Measurements from ENCODE around the gene OR8K3.

Gene OR8K3

DNA sequence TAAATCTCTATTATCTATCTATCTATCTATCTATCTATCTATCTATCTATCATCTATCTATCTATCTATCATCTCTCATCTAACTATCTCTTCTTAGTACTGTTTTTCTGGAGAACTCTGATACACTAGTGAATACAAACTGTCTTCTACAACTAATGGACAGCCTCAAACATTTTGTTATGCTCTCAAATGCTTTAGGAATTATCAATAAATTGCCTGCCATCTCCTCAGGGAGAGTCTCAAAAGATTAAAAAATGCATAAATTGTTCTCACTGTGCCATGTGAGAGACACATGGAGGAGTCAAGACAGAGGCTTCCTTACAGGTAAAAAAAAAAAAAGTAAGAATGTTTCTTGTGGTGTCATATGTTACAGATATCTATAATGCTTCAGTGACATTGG lies at the start of gene OR8K3:
Gene OR8K3 (plus strand): TSS at position 301 of the 400 bp plus-strand sequence. CDS start 3,163 bp downstream, outside the sequence.
- no peak for DNase-seq

DNA sequence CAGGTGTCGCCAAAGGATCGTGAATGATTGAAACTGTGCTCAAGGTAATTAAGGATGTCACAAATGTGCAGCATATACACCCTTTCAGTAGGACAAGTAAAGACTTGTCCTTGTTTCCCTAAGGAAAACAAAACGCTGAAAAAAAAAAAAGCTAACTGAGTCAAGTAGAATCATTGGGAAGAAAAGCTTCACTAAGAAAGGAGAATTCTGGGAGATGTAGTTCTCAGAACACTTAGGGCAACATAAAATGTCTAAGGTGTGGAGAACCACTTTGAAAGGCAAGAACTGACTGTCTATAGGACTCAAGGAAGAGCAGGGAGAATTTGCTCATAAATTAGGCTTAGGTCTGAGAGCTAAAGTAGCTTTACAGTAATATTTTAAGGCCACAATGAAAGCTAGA lies 43.9 kb upstream of the OR8K3 start:
- no peak for DNase-seq

DNA sequence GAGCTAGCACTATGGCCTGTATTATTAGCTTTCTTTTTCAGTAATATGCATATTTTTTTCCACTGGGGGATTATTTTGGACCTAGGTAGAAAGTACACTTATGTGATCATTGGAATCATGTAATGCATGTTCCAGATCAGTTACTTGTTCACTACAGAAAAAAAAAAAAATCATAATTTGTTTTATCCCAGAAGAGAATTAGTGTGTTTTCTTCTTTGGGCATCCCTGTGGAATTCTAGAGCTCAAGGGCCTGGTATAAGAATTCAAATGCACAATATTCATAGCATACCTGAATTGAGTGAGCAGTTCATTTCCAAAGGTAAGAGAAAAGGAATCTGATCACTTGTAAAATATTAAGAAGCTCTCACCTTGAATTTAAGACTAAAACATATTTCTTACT lies 41.1 kb upstream of the OR8K3 start, which contains the start of gene OR5T1:
Gene OR5T1 (plus strand): TSS at position 301 of the 400 bp plus-strand sequence. CDS start 1,485 bp downstream, outside the sequence.
- no peak for DNase-seq

DNA sequence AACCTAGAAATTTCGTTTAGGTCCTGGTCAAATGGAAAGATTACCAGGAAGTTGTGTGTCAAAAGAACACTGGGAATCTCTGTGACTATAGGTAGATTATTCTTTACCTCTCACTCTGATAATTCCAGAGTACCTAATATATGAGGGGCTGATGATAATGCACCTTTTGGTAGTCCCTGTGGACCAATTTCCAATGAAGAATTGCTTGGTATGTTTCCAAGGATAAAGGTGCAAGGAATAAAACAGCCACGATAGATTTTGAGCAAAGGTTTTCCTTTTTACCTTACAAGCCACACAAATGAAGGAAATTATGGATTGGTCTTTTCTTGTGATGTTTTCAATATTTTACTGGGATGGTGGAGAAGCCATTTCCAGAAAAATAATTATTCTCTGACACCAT lies 22.8 kb upstream of the OR8K3 start, which contains the start of gene OR8H1:
Gene OR8H1 (minus strand): TSS at position 101 of the 400 bp plus-strand sequence. CDS start 1,192 bp downstream, outside the sequence.
- no peak for DNase-seq

DNA sequence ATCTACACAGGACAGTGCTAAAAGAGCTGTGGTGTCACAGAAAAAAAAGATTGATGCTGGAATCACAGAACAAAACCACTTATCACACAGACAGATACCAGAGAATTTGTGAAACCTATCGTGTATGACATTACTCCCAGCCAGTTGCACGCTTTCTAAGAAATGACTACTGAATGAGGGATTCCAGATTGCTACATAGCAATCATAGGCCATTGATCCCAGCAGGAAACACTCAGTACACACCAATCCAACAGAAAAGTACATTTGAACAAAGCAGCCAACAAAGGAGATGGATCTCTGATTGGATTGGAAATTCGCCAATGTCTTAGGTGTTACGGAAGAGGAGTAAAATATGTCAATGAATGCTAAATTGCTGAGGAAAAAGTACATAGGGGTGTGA lies 18.0 kb upstream of the OR8K3 start:
- DNase-seq: no peak

DNA sequence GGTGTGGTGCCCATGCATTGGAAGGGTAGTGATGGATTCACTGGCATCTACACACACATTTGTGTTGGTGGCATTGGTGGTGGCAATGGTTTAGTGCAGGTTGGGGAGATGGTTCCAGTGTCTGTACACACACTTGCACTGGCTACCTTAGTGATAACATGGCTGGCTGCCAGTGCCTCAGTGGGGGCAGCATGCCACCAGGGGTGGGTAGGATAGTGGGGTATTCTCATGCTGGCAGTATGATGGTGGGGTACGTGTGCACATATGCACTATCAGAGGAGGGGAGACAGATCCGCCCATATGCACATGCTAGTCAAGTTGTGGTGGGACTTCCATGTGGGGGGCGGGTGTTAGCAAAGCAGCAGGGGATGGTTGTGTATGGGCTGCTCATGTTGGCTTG lies 7.1 kb upstream of the OR8K3 start:
- no peak for DNase-seq

DNA sequence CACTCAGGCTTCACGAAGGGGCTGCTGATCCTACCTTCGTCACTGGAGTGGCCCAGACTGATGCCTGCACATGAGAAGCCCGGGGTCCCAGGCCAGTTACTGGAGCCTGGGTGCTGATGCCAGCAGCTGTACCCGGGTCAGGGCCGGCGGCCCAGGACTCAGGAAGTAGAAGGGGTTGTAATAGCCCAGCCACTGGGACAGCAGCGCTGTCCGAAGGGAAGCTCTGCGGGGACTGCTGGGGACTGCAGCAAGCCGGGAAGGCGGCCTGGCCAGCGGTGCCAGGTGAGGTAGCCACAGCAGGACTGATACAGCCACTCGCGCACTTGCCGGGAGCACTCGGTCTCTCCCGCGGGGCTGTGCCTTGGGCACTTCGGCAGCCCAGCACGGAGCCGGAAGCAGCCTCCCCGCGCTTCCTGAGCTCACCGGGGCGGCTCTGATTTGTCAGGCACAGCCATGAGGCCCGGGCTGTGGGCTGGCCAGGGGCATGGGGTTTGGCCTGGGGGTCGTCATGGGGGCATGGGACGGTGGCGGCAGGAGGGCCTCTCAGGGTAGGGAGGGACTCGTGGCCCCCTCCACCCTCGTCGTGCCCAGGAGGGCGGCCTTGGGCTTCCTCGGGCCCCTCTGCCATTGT lies 17.0 kb downstream of the OR8K3 start:
- no peak for DNase-seq

DNA sequence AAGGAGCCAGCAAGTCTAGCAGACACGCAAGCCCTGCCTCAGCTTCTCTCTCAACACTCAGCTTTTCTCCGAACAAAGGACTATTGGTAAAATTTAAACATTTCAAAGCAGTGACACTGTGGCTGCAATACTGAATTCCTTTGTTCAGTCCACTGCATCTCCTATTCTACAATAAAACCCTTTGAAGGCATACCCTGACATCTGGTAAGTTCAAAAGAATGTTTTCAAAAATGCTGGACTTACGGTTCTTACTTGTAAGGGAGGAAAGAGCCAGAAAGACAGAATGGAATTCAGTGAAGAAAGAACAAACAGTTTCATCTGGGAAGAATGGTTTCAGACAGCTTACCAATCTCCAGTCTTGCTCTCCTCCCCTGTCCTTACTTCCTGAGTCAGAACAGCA lies 18.2 kb downstream of the OR8K3 start:
- no peak for DNase-seq

DNA sequence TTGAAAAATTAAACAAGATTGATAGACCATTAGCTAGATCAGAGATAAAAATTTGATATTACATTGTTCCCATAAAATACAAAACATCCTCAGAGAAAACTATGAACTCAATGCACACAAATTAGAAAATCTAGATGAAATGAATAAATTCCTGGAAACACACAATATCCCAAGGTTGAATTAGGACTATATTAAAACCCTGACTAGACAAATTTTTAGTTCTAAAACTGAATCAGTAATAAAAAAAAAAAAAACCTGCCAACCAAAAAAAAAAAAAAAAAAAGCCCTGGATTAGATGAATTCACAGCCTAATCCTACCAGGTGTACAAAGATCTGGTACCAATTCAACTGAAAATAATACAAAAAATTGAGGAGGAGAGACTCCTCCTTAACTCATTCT lies 25.3 kb downstream of the OR8K3 start:
- DNase-seq: no peak

DNA sequence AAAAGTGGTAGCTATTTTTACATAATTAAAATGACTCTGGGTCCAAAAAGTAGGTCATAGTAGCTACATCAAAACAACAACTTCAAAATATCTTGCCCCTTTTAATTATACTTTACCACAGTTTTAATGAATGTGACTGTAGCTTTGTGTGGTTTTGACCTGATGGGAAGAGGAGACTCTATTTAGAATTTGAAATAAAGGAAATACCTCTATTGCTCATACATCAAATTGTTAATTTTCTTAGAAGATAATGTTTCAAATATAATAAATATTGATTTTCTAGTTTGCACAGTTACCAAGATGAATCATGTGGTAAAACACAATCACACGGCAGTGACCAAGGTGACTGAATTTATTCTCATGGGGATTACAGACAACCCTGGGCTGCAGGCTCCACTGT lies 30.8 kb downstream of the OR8K3 start, which contains the start of gene OR8K1:
Gene OR8K1 (plus strand): TSS at position 301 of the 400 bp plus-strand sequence. CDS start 0 bp downstream, at position 301.
- DNase-seq: no peak

DNA sequence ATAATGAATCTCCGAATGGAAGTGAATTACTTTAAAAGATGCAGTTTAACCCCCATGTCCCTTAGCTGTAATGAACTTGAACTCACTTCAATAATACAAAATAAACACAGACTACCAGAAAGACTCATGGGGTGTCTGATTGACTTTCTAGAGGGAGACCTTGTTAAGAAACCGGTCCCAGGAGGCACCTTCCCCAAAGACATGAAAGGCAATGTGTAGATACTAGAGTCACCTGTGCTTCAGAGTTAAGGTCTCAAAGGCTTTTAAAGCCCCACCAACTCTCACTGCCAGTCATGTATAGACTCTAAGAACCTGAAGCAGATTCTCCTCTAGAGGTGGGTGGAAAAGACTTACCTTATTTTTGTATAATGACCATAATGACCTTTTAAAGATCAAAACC lies 39.0 kb downstream of the OR8K3 start, which contains the start of gene OR8J1:
Gene OR8J1 (plus strand): TSS at position 301 of the 400 bp plus-strand sequence. CDS start 5,956 bp downstream, outside the sequence.
- no peak for DNase-seq

Data from NCI-H1694 (cell line).